Measurements from ENCODE around the gene ITPK1. TPM values are rescaled to one million over a fixed set of nuclear protein-coding genes. Genes with fewer than 3 reads are reported as not detected.
"Not testable (repeated sequence)": the region's sequence is repeated elsewhere in the genome, so short reads cannot be mapped to it uniquely, and the experiment has no call there.

The ITPK1 gene
- total RNA-seq, 1 donor from 2014 or later, result 43.0 TPM

DNA sequence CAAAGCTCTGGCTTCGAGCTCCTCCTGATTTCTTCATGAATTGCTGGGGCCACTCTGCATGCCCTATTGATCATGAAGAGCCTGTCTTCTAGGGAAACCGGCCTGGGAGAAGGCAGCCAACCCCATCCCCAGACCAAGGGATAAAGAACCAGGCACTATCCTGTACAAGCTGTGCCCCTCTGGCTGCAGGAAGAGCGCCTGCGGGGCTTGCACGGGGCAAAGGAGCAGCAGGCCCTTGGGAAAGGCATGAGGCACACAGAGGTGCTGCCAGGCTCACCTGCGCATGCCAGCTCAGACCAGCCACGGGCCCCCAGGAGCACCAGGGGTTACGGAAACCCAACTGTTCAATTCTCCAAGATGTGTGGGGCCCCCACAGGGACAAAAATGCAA lies 2.1 kb downstream of the ITPK1 start:
- ATAC-seq (ENCODE audit: low read depth) (no peak), DNase-seq (no peak)
- Mint-ChIP-seq H3K4me1 (peaks cover 45% of the 10 kb centered on the region), H3K9me3 (no peaks in the 10 kb centered on the region), H3K4me3 (peak overlapping the region; percentile 91), H3K36me3 (ENCODE audit: low read depth) (peaks cover 4% of the 10 kb centered on the region), H3K27me3 (no peaks in the 10 kb centered on the region), H3K27ac (peak overlapping the region; percentile 75)
- TF ChIP-seq, protein P1, sequence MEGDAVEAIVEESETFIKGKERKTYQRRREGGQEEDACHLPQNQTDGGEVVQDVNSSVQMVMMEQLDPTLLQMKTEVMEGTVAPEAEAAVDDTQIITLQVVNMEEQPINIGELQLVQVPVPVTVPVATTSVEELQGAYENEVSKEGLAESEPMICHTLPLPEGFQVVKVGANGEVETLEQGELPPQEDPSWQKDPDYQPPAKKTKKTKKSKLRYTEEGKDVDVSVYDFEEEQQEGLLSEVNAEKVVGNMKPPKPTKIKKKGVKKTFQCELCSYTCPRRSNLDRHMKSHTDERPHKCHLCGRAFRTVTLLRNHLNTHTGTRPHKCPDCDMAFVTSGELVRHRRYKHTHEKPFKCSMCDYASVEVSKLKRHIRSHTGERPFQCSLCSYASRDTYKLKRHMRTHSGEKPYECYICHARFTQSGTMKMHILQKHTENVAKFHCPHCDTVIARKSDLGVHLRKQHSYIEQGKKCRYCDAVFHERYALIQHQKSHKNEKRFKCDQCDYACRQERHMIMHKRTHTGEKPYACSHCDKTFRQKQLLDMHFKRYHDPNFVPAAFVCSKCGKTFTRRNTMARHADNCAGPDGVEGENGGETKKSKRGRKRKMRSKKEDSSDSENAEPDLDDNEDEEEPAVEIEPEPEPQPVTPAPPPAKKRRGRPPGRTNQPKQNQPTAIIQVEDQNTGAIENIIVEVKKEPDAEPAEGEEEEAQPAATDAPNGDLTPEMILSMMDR (IDR thresholded peaks at IDR 0.05), result no peak
- intact Hi-C loops (cut with micrococcal nuclease), result loop anchor here (1.0 to 5.0 kb wide), 11 partner anchors 10 to 779 kb away; no protein-coding TSS in a partner anchor
- CTCF ChIA-PET, result interaction anchor here (0.7 to 3.9 kb wide), 34 partner anchors 9 to 505 kb away, joined by 3 to 37 read pairs (median 4); partner anchors contain the start of gene UBR7
- POLR2A ChIA-PET, result interaction anchor here (0.6 to 3.1 kb wide), 6 partner anchors 8 to 1609 kb away, joined by 3 to 24 read pairs (median 5); partner anchors contain the start of genes GON7, LYSET, MOAP1 and UBR7

DNA sequence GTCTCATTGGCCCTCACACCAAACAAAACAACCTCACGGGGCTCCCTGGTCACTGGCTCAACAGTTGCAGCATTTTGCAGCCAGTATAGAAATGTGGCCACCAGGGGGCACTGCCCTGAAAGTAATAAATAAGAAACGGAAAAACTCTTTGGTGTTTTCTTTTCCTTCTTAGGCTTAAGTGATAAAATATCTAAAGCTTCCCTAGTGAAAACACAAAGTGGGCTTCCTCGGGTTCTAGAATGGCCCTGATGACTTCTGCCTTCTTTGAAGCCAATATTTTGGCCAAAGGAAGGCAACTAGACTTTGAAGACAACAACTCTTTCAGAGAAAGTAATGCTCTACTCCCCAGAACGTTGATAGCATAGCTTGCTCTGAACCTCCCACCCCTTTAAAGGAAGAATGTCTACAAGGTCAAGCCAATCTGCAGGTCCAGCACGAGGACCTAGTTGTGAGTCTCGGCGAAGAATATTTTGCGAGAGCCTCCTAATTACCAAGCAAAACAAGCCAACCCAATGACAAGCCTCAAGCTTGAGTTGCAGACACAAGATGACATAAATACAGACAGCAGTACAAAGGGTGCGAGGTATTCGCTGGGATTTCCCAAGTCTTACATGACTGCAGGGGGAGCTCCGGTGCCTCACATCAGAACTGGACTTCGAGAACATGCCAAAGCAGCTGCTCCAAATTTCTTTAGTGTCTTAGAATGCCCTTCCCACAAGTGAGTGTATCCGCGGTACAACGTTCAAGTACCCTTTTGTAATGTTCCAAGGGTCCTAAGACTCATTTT lies 2.6 kb downstream of the ITPK1 start:
- ChIA-PET POLR2A (interaction anchor here (0.6 to 3.1 kb wide), 6 partner anchors 9 to 1609 kb away, joined by 3 to 24 read pairs (median 4); partner anchors contain the start of genes GON7, LYSET, MOAP1 and UBR7), CTCF (interaction anchor here (0.7 to 3.9 kb wide), 37 partner anchors 9 to 506 kb away, joined by 3 to 37 read pairs (median 4); partner anchors contain the start of gene UBR7)
- Mint-ChIP-seq H3K27ac (peak overlapping the region; percentile 75), H3K9me3 (no peaks in the 10 kb centered on the region), H3K4me1 (peaks cover 51% of the 10 kb centered on the region), H3K4me3 (peak overlapping the region; percentile 91), H3K27me3 (no peaks in the 10 kb centered on the region), H3K36me3 (ENCODE audit: low read depth) (peaks cover 4% of the 10 kb centered on the region)
- DNase-seq (peak; percentile 50), ATAC-seq (ENCODE audit: low read depth) (no peak)
- intact Hi-C loops (cut with micrococcal nuclease), result loop anchor here (1.0 to 5.0 kb wide), 10 partner anchors 10 to 779 kb away; no protein-coding TSS in a partner anchor
- TF ChIP-seq, protein P1 (IDR thresholded peaks at IDR 0.05), result peak; percentile 20

DNA sequence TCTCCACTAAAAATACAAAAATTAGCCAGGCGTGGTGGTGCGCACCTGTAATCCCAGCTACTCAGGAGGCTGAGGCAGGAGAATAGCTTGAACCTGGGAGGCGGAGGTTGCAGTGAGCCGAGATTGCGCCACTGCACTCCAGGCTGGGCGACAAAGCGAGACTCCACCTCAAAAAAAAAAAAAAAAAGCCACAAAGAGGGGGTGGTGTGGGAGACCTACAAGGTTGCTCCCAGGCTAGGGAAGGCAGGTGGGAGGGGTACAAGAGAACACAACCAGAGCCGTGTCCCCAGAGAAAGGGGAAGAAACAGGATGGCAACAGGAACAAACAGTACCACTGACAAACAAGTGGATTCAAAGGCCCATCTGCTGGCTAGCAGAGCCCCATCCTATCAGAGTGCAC lies 4.2 kb downstream of the ITPK1 start:
- H3K9me3 Mint-ChIP-seq; H3K27me3 Mint-ChIP-seq; H3K27ac Mint-ChIP-seq; DNase-seq; ATAC-seq (ENCODE audit: low read depth); H3K4me3 Mint-ChIP-seq; H3K36me3 Mint-ChIP-seq (ENCODE audit: low read depth): not testable (repeated sequence)
- ChIA-PET POLR2A (interaction anchor here (0.6 kb wide), 1 partner anchor 165 kb away, joined by 7 read pairs; no protein-coding TSS in a partner anchor), CTCF (interaction anchor here (1.0 to 1.4 kb wide), 2 partner anchors 28 to 108 kb away, joined by 3 to 6 read pairs; no protein-coding TSS in a partner anchor)
- intact Hi-C loops (cut with micrococcal nuclease), result loop anchor here (5.0 kb wide), 2 partner anchors 44 to 781 kb away; no protein-coding TSS in a partner anchor
- H3K4me1 Mint-ChIP-seq, result peaks cover 56% of the 10 kb centered on the region

DNA sequence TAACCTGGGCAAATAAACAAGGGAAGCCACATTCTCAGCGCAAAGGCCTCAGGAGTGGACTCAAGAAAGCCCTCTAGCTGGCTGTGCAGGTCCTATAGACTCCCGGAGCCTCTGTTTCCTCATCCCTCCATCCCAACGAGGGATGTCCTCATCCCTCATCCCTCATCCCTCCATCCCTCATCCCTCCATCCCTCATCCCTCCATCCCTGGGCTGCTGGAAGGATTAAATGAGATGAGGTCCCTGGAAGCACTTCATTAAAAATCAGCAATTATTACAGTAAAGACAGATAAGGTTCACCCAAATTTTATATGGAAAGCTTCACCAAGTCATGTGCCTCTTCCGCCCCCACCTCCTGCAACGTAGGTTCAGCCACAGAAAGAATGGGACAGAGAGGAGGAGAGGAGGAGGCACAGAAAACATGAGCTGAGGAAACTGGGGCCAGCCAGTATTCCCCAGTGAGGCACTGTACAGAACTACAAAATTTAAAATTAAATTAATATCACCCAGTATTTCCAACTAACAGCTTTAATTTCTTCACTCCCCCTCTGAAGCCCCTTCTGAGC lies 4.8 kb downstream of the ITPK1 start:
- Mint-ChIP-seq H3K9me3 (no peaks in the 10 kb centered on the region), H3K4me3 (no peak overlapping the region), H3K36me3 (ENCODE audit: low read depth) (peaks cover 4% of the 10 kb centered on the region), H3K4me1 (peaks cover 53% of the 10 kb centered on the region), H3K27me3 (no peaks in the 10 kb centered on the region), H3K27ac (no peak overlapping the region)
- DNase-seq (no peak), ATAC-seq (ENCODE audit: low read depth) (no peak)
- intact Hi-C loops (cut with micrococcal nuclease), result loop anchor here (5.0 kb wide), 2 partner anchors 44 to 781 kb away; no protein-coding TSS in a partner anchor
- POLR2A ChIA-PET, result interaction anchor here (0.6 kb wide), 1 partner anchor 166 kb away, joined by 7 read pairs; no protein-coding TSS in a partner anchor
- CTCF ChIA-PET, result interaction anchor here (1.0 to 1.4 kb wide), 2 partner anchors 28 to 108 kb away, joined by 3 to 6 read pairs; no protein-coding TSS in a partner anchor
- TF ChIP-seq, protein P1 (IDR thresholded peaks at IDR 0.05), result no peak

DNA sequence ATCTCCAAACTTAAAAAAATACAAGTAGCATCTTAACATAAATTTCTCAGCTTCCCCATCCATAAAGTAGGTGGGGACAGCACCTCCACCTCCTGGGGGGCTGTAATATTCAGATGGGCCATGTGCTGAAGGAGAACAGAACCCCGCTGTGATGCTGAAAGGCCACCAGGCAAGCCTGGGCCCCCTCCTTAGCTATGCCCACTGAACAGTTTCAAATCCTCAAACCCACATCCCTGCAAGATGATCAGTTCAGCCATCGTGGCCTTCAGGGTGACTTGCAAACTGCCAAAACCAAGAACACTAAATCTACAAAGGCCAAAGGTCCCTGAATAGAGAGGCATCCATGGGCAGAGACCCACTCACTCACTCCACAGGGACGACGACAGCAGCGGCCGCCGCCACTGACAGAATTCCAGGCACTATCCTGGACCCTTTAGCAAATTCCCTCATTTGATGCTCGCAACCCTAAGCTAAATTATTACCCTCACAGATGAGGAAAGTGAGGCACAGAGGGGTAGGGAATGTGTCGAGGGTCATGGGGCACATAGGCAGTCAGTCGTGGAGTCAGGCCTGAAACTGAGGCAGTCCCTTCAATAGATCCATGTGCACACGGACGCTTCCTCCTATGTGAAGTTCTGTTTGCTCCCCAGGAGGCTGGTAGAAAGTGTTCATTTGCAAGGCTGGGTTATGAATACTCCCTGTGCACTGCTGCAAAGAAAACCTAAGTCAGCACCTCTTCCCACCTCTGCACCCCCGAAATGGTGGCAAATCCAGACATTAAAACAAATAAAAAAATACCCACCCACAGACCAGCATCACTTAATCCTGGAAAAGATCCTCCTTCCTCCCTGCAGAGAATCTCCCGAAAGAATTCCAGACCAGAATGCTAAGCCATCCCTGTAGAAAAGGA lies 5.9 kb downstream of the ITPK1 start:
- TF ChIP-seq, protein P1 (IDR thresholded peaks at IDR 0.05), result no peak
- H3K4me3 Mint-ChIP-seq, result no peak overlapping the region
- H3K4me1 Mint-ChIP-seq, result peaks cover 59% of the 10 kb centered on the region
- no peaks in the 10 kb centered on the region for H3K27me3 Mint-ChIP-seq
- DNase-seq (no peak), ATAC-seq (ENCODE audit: low read depth) (no peak)
- intact Hi-C loops (cut with micrococcal nuclease), result loop anchor here (5.0 kb wide), 2 partner anchors 43 to 782 kb away; no protein-coding TSS in a partner anchor
- POLR2A ChIA-PET, result interaction anchor here (0.6 kb wide), 1 partner anchor 43 kb away, joined by 8 read pairs; no protein-coding TSS in a partner anchor
- no peaks in the 10 kb centered on the region for H3K9me3 Mint-ChIP-seq
- H3K27ac Mint-ChIP-seq, result peak overlapping the region; percentile 18
- peaks cover 3% of the 10 kb centered on the region for H3K36me3 Mint-ChIP-seq (ENCODE audit: low read depth)
- CTCF ChIA-PET, result no interaction called here

Measured in activated B cell treated with CpG ODN at 0.5 μM for 24 hours (primary cell).